Loucy (cell line): ENCODE results near the gene MAPK7.

Source experiments
- H2AFZ ChIP-seq: fragments of 200-600 bp; sonication (generic); 2 replicates; pipeline ENCODE4 v1.6.0; 2016; ENCODE audit warnings: antibody characterized with exemption, mild to moderate bottlenecking, low read length, moderate library complexity
- H3F3A ChIP-seq: fragments of 200-600 bp; 2 replicates; pipeline ENCODE4 v1.6.0; 2016; ENCODE audit warnings: antibody characterized with exemption, low read depth, mild to moderate bottlenecking
- H3K27me3 ChIP-seq: fragments of 200-600 bp; sonication (generic); 2 replicates; pipeline ENCODE4 v1.6.1; 2014; ENCODE audit warnings: low read length, mild to moderate bottlenecking; ENCODE audit not compliant: insufficient read depth, poor library complexity, severe bottlenecking
- H3K36me3 ChIP-seq: fragments of 200-600 bp; sonication (generic); 2 replicates; pipeline ENCODE4 v1.6.1; 2016; ENCODE audit warnings: low read length; ENCODE audit not compliant: insufficient read depth
- H3K4me1 ChIP-seq: fragments of 200-600 bp; sonication (generic); 2 replicates; pipeline ENCODE4 v1.5.1; 2014; ENCODE audit warnings: low read length, mild to moderate bottlenecking; ENCODE audit not compliant: insufficient read depth, poor library complexity, severe bottlenecking
- H3K4me2 ChIP-seq: fragments of 200-600 bp; sonication (generic); 2 replicates; pipeline ENCODE4 v1.6.0; 2014; ENCODE audit warnings: antibody characterized with exemption, low read length, low read depth, mild to moderate bottlenecking; ENCODE audit not compliant: poor library complexity, severe bottlenecking
- H3K4me3 ChIP-seq: fragments of 200-600 bp; sonication (generic); 2 replicates; pipeline ENCODE4 v1.5.1; 2014; ENCODE audit warnings: low read length, mild to moderate bottlenecking, mixed read lengths; ENCODE audit not compliant: poor library complexity, severe bottlenecking
- H3K79me2 ChIP-seq: fragments of 200-600 bp; sonication (generic); 2 replicates; pipeline ENCODE4 v1.6.1; 2014; ENCODE audit warnings: low read length; ENCODE audit not compliant: insufficient read depth
- H3K9ac ChIP-seq: fragments of 200-600 bp; sonication (generic); 2 replicates; pipeline ENCODE4 v1.6.0; 2014; ENCODE audit warnings: mild to moderate bottlenecking, low read depth, low read length, moderate library complexity; ENCODE audit not compliant: poor library complexity, severe bottlenecking
- H3K9me2 ChIP-seq: fragments of 200-600 bp; sonication (generic); replicated peaks from 2 replicates; pipeline ENCODE4 v1.6.1; 2016; ENCODE audit warnings: low read depth, low read length, mixed read lengths
- H3K9me3 ChIP-seq: fragments of 200-600 bp; sonication (generic); 2 replicates; pipeline ENCODE4 v1.6.1; 2014; ENCODE audit warnings: mild to moderate bottlenecking, antibody characterized with exemption, low read length, low read depth; ENCODE audit not compliant: insufficient read depth
- H4K20me1 ChIP-seq: fragments of 200-600 bp; sonication (generic); 2 replicates; pipeline ENCODE4 v1.6.0; 2014; ENCODE audit warnings: antibody characterized with exemption, low read length, mild to moderate bottlenecking; ENCODE audit not compliant: insufficient read depth, poor library complexity, severe bottlenecking
- EZH2phosphoT487 ChIP-seq: fragments of 200-600 bp; IDR thresholded peaks from 2 replicates; pipeline ENCODE4 v1.6.1; 2018; ENCODE audit warnings: antibody characterized with exemption, mild to moderate bottlenecking, moderate library complexity, borderline replicate concordance
- TF ChIP-seq, protein P1 (sequence below): fragments of 200-600 bp; sonication (generic); conservative IDR thresholded peaks from 2 replicates; pipeline ENCODE4 v1.5.1; 2014; ENCODE audit warnings: mild to moderate bottlenecking, antibody characterized with exemption, low read length

The MAPK7 gene

DNA sequence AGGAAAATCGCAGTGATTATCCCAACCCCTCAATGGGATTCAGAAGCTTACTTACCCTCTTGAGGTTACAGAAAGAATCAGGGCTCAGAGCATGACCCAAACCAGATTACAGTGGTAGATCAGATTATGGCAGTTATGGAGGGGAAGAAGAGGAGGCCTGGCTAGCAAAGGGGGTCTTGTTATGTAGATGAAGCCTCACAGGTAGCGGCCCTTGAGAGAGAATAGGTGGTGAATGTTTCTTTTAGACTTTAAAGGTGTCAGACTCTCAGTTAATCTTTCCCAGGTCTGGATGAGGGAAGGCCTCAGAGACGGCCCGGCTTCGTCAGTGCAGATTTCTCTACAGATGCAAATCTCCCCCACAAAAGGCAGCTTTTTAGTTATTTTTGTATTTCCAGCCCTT, 48.3 kb downstream of the MAPK7 start:
- H3K9me2 ChIP-seq = no peaks in the 10 kb centered on the region
- TF ChIP-seq, protein P1, sequence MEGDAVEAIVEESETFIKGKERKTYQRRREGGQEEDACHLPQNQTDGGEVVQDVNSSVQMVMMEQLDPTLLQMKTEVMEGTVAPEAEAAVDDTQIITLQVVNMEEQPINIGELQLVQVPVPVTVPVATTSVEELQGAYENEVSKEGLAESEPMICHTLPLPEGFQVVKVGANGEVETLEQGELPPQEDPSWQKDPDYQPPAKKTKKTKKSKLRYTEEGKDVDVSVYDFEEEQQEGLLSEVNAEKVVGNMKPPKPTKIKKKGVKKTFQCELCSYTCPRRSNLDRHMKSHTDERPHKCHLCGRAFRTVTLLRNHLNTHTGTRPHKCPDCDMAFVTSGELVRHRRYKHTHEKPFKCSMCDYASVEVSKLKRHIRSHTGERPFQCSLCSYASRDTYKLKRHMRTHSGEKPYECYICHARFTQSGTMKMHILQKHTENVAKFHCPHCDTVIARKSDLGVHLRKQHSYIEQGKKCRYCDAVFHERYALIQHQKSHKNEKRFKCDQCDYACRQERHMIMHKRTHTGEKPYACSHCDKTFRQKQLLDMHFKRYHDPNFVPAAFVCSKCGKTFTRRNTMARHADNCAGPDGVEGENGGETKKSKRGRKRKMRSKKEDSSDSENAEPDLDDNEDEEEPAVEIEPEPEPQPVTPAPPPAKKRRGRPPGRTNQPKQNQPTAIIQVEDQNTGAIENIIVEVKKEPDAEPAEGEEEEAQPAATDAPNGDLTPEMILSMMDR = no peak
- no peak for TF ChIP-seq EZH2phosphoT487
- no peak overlapping the region for H3K4me2 ChIP-seq

DNA sequence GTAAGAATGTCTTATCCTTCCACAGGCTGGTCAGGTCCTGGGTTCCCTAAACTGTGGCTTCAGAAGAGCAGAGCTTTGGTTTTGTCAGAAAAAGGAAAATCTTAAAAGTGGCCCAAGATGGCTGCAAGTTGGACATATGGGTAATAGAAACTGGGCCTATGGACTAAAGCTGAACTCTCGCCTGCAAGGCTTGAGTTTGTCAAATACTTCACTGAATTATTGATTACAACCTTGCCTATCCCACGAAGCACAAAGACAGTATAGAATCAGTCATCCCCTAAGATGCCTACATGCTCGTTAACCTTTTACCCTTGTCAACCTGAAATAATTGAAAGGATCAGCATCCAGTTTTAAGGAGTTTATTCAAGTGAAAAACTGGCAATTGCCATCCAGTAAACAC, 53.4 kb downstream of the MAPK7 start:
- H3K4me1 ChIP-seq = no peaks in the 10 kb centered on the region
- no peaks in the 10 kb centered on the region for H3K36me3 ChIP-seq
- no peaks in the 10 kb centered on the region for H3K79me2 ChIP-seq
- TF ChIP-seq, protein P1 = no peak
- no peak for TF ChIP-seq EZH2phosphoT487
- no peaks in the 10 kb centered on the region for H3K9me3 ChIP-seq
- H3K9ac ChIP-seq = no peak overlapping the region
- H2AFZ ChIP-seq = no peak overlapping the region
- no peak overlapping the region for H3K4me3 ChIP-seq
- H3F3A ChIP-seq = no peaks in the 10 kb centered on the region
- no peaks in the 10 kb centered on the region for H3K27me3 ChIP-seq
- H3K4me2 ChIP-seq = no peak overlapping the region
- no peaks in the 10 kb centered on the region for H3K9me2 ChIP-seq
- no peaks in the 10 kb centered on the region for H4K20me1 ChIP-seq

More for the DNA sequence above, 48.3 kb downstream of the MAPK7 start:
- no peaks in the 10 kb centered on the region for H3K27me3 ChIP-seq
- no peaks in the 10 kb centered on the region for H3F3A ChIP-seq
- no peak overlapping the region for H2AFZ ChIP-seq
- H3K79me2 ChIP-seq = no peaks in the 10 kb centered on the region
- no peaks in the 10 kb centered on the region for H3K36me3 ChIP-seq
- no peaks in the 10 kb centered on the region for H3K4me1 ChIP-seq
- H3K9ac ChIP-seq = no peak overlapping the region
- no peak overlapping the region for H3K4me3 ChIP-seq
- H3K9me3 ChIP-seq = no peaks in the 10 kb centered on the region
- no peaks in the 10 kb centered on the region for H4K20me1 ChIP-seq
